GM12878 (cell line): ENCODE measurements around the gene RBPMS2. TPM values are rescaled to one million over a fixed set of nuclear protein-coding genes. Genes with fewer than 3 reads are reported as not detected.

Experiments used
- ATAC-seq: fragments of 200-7000 bp; cut with Tn5 transposase; 3 replicates; pipeline ENCODE4 v1.9.1; 2020; ENCODE audit warnings: mild to moderate bottlenecking, moderate library complexity
- BruUV-seq: library from RNA; stranded (reverse); fragments of 400-500 nt; replicated peaks from 2 replicates; lab custom pipeline; 2021; lab: Mats Ljungman, UMichigan
- CTCF ChIA-PET: fragments of 300-600 bp; sonication (Branson Sonifier 250); formaldehyde crosslinking; extraction: SDS; loops from one replicate; lab custom pipeline; 2021; ENCODE audit warnings: inconsistent platforms; lab: Yijun Ruan, JAX
- POLR2A ChIA-PET: fragments of 350-600 bp; formaldehyde crosslinking; extraction: SDS; loops from one replicate; lab custom pipeline; 2021; ENCODE audit warnings: inconsistent platforms; lab: Charles Lee
- RAD21 ChIA-PET: fragments of 300-600 bp; sonication (Branson Sonifier 250); formaldehyde crosslinking; loops from one replicate; lab custom pipeline; 2023; ENCODE audit warnings: antibody characterized with exemption; ENCODE audit not compliant: unreplicated experiment; lab: Charles Lee
- SMC1A ChIA-PET: fragments of 300-600 bp; sonication (Branson Sonifier 250); formaldehyde crosslinking; loops from one replicate; lab custom pipeline; 2023; ENCODE audit not compliant: unreplicated experiment, uncharacterized antibody; lab: Charles Lee
- DNase-seq: peaks from one replicate; pipeline ENCODE4 v3.0.0-alpha.2; 2011; ENCODE audit warnings: low read depth, low spot score
- FAIRE-seq: peaks from 3 replicates; lab custom pipeline; 2011; peaks lifted over from hg19 to GRCh38; lab: Jason Lieb, UNC
- H2AFZ ChIP-seq: 2 replicates; pipeline ENCODE4 v1.6.0; 2011; ENCODE audit warnings: low read depth, low read length, control low read depth; ENCODE audit not compliant: control insufficient read depth
- H3K27ac ChIP-seq: 2 replicates; pipeline ENCODE4 v1.5.1; 2011; ENCODE audit warnings: control low read depth; ENCODE audit not compliant: control insufficient read depth, insufficient read depth
- H3K27me3 ChIP-seq, 2 experiments: replicated peaks in 1 of 2; 2 replicates each; pipeline versions ENCODE4 v1.6.0 to v1.6.1; 2011; ENCODE audit warnings: low read length in 1 of 2; ENCODE audit not compliant: control insufficient read depth in 2 of 2, insufficient read depth in 2 of 2
- H3K36me3 ChIP-seq, 2 experiments: 2 replicates each; pipeline ENCODE4 v1.5.1; 2011; ENCODE audit warnings: low read length in 1 of 2; ENCODE audit not compliant: control insufficient read depth in 2 of 2, insufficient read depth in 2 of 2
- H3K4me1 ChIP-seq: 2 replicates; pipeline ENCODE4 v1.6.1; 2011; ENCODE audit warnings: mild to moderate bottlenecking, low read length, moderate library complexity, mixed read lengths; ENCODE audit not compliant: control insufficient read depth, insufficient read depth
- H3K4me2 ChIP-seq: 2 replicates; pipeline ENCODE4 v1.6.0; 2011; ENCODE audit warnings: control low read depth; ENCODE audit not compliant: control insufficient read depth, insufficient read depth
- H3K4me3 ChIP-seq: fragments of 200-600 bp; sonication (generic); 2 replicates; pipeline ENCODE4 v1.5.1; 2016
- H3K79me2 ChIP-seq: 2 replicates; pipeline ENCODE4 v1.6.0; 2011; ENCODE audit warnings: low read length; ENCODE audit not compliant: control insufficient read depth, insufficient read depth
- H3K9ac ChIP-seq: 2 replicates; pipeline ENCODE4 v1.8.0; 2011; ENCODE audit warnings: low read length, control low read depth, mixed read lengths; ENCODE audit not compliant: control insufficient read depth, insufficient read depth
- H3K9me3 ChIP-seq: replicated peaks from 3 replicates; pipeline ENCODE4 v1.5.1; 2011; ENCODE audit warnings: mild to moderate bottlenecking, low read length; ENCODE audit not compliant: control insufficient read depth, insufficient read depth
- H4K20me1 ChIP-seq: 2 replicates; pipeline ENCODE4 v1.6.0; 2011; ENCODE audit not compliant: control insufficient read depth, insufficient read depth
- ASH2L ChIP-seq: fragments of 300-600, 200-600 bp; sonication (generic); IDR thresholded peaks from 2 replicates; pipeline ENCODE4 v1.6.1; 2017; ENCODE audit warnings: low read depth, mild to moderate bottlenecking, borderline replicate concordance
- BACH1 ChIP-seq: fragments of 450-650 bp; IDR thresholded peaks from 2 replicates; pipeline ENCODE4 v1.6.1; 2017; ENCODE audit warnings: mild to moderate bottlenecking, borderline replicate concordance
- BRCA1 ChIP-seq: IDR thresholded peaks from 2 replicates; pipeline ENCODE4 v1.6.1; 2011; ENCODE audit warnings: low read depth, low read length, improper control_type of control experiment
- CBFB ChIP-seq: IDR thresholded peaks from 2 replicates; pipeline ENCODE4 v1.6.1; 2016; ENCODE audit warnings: antibody characterized with exemption, low read depth
- CBX5 ChIP-seq: sonication (generic); IDR thresholded peaks from 2 replicates; pipeline ENCODE4 v1.6.1; 2016; ENCODE audit warnings: low read depth, moderate library complexity, mild to moderate bottlenecking, inconsistent platforms
- NFYA ChIP-seq: IDR thresholded peaks from 2 replicates; pipeline ENCODE4 v1.6.1; 2011; ENCODE audit warnings: low read depth, mild to moderate bottlenecking, low read length, improper control_type of control experiment, borderline replicate concordance
- PKNOX1 ChIP-seq: fragments of 450-650 bp; IDR thresholded peaks from 2 replicates; pipeline ENCODE4 v1.6.1; 2016; ENCODE audit warnings: mild to moderate bottlenecking
- SIX5 ChIP-seq: IDR thresholded peaks from 2 replicates; pipeline ENCODE4 v1.6.1; 2011; ENCODE audit warnings: mild to moderate bottlenecking, low read depth, low read length, moderate library complexity; ENCODE audit not compliant: severe bottlenecking
- SUPT20H ChIP-seq: IDR thresholded peaks from 2 replicates; pipeline ENCODE4 v1.6.1; 2011; ENCODE audit warnings: low read depth, mild to moderate bottlenecking, low read length, moderate library complexity, borderline replicate concordance; ENCODE audit not compliant: control insufficient read depth
- WRNIP1 ChIP-seq: IDR thresholded peaks from 2 replicates; pipeline ENCODE4 v1.6.1; 2011; ENCODE audit warnings: low read depth, low read length, improper control_type of control experiment, borderline replicate concordance
- ZNF207 ChIP-seq: fragments of 450-650 bp; IDR thresholded peaks from 2 replicates; pipeline ENCODE4 v1.6.1; 2014; ENCODE audit warnings: antibody characterized with exemption, mild to moderate bottlenecking, borderline replicate concordance
- ZNF217 ChIP-seq: fragments of 450-650 bp; IDR thresholded peaks from 2 replicates; pipeline ENCODE4 v1.6.1; 2017; ENCODE audit warnings: antibody characterized with exemption, mild to moderate bottlenecking
- ZNF24 ChIP-seq: fragments of 450-650 bp; IDR thresholded peaks from 2 replicates; pipeline ENCODE4 v1.6.1; 2017; ENCODE audit warnings: antibody characterized with exemption, mild to moderate bottlenecking
- WGBS: methylation state at CpG from one replicate; pipeline ENCODE4 v1.1.6; 2016; ENCODE audit warnings: low lambda C conversion rate; ENCODE audit not compliant: insufficient replicate concordance, insufficient coverage; ENCODE audit errors: missing lambda C conversion rate; 5-methylcytosine and 5-hydroxymethylcytosine counted together
- in situ Hi-C: fragments of 300-500 bp; cut with MboI; formaldehyde crosslinking; loops from 9 replicates; pipeline ENCODE4 v1.14.3; 2018; ENCODE audit warnings: mixed read lengths
- intact Hi-C: fragments of 100-400 bp; cut with micrococcal nuclease; formaldehyde crosslinking; loops from one replicate; pipeline ENCODE4 v1.14.2; 2022; ENCODE audit not compliant: unreplicated experiment
- polyA plus RNA-seq, 11 experiments: library from polyadenylated mRNA; depleted of rRNA in 4 of 11; unstranded in 6 of 11; stranded (reverse) in 5 of 11; fragments of >200 nt; fragmentation: Nextera tagmentation in 4 of 11; fragmentation: Illumina TruSeq in 1 of 11; extraction: Ambion mirVana in 4 of 11; extraction: Trizol in 1 of 11; gene quantifications; 1 replicate in 1 of 11; 2 replicates in 10 of 11; pipeline versions ENCODE4 v1.2.1 to v1.2.3, GENCODE V29; 2011 to 2016; ENCODE audit warnings: inconsistent platforms in 2 of 11, missing spikeins in 2 of 11, low read depth in 1 of 11
- total RNA-seq, 4 experiments: library from RNA; depleted of rRNA in 3 of 4; stranded (reverse); fragments of >200 nt in 3 of 4; fragmentation: Illumina TruSeq in 1 of 4; extraction: Trizol in 1 of 4; gene quantifications; 2 replicates each; pipeline versions ENCODE4 v1.2.1 to v1.2.3, GENCODE V29; 2013 to 2021
- TF ChIP-seq, protein P1 (sequence below): fragments of 450-650 bp; formaldehyde crosslinking; IDR thresholded peaks from 2 replicates; pipeline ENCODE4 v1.5.0; 2022; ENCODE audit warnings: mild to moderate bottlenecking, missing genetic modification characterization

The RBPMS2 gene
- total and polyA plus RNA-seq, 10 of the 15 experiments (the other 5 are each of a cell fraction or from before 2014, with no cell fraction given), result 0.06 to 0.31 (median 0.19) TPM; not detected in 3

DNA sequence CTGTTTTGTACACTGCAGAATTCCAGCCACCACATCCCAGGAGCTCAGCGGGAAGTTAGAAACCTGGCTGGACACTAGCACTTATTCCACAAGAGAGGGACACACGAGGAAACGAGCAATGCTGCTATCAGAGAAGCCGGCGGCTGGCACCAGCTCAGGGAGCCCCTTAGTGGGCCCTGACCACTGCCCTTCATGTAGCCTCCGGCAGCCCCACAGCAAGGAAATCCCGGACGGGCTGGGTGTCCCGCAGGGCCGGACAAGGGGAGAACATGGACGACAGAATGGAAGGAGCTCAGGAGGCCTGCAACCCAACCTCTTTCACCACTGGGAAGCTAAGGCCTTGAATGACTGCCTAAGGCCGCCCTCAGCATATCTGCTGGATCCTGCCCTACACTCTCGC is 32.5 kb downstream of the RBPMS2 start:
- Histone ChIP-seq H3K4me1 (no peaks in the 10 kb centered on the region), H2AFZ (no peak overlapping the region), H3K79me2 (no peaks in the 10 kb centered on the region), H3K9me3 (no peaks in the 10 kb centered on the region), H3K4me2 (no peak overlapping the region), H3K27ac (no peak overlapping the region), H3K36me3 (no peaks in the 10 kb centered on the region), H3K4me3 (no peak overlapping the region), H4K20me1 (no peaks in the 10 kb centered on the region), H3K9ac (no peak overlapping the region), H3K27me3 (no peaks in the 10 kb centered on the region; a peak in 1 of 4 replicates)
- no TSS peak for BruUV-seq
- TF ChIP-seq SUPT20H, result no peak
- no peak for TF ChIP-seq ASH2L
- TF ChIP-seq CBFB, result no peak
- no peak for TF ChIP-seq ZNF207
- TF ChIP-seq WRNIP1, result no peak
- TF ChIP-seq PKNOX1, result no peak
- TF ChIP-seq CBX5, result no peak
- TF ChIP-seq BRCA1, result no peak
- no peak for TF ChIP-seq BACH1
- TF ChIP-seq NFYA, result no peak
- no peak for TF ChIP-seq ZNF24
- no peak for TF ChIP-seq ZNF217
- TF ChIP-seq, protein P1, sequence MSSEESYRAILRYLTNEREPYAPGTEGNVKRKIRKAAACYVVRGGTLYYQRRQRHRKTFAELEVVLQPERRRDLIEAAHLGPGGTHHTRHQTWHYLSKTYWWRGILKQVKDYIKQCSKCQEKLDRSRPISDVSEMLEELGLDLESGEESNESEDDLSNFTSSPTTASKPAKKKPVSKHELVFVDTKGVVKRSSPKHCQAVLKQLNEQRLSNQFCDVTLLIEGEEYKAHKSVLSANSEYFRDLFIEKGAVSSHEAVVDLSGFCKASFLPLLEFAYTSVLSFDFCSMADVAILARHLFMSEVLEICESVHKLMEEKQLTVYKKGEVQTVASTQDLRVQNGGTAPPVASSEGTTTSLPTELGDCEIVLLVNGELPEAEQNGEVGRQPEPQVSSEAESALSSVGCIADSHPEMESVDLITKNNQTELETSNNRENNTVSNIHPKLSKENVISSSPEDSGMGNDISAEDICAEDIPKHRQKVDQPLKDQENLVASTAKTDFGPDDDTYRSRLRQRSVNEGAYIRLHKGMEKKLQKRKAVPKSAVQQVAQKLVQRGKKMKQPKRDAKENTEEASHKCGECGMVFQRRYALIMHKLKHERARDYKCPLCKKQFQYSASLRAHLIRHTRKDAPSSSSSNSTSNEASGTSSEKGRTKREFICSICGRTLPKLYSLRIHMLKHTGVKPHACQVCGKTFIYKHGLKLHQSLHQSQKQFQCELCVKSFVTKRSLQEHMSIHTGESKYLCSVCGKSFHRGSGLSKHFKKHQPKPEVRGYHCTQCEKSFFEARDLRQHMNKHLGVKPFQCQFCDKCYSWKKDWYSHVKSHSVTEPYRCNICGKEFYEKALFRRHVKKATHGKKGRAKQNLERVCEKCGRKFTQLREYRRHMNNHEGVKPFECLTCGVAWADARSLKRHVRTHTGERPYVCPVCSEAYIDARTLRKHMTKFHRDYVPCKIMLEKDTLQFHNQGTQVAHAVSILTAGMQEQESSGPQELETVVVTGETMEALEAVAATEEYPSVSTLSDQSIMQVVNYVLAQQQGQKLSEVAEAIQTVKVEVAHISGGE (CRISPR knock-in tag), result no peak
- no peak for TF ChIP-seq SIX5
- RAD21 ChIA-PET, result interaction anchor here (0.8 to 6.3 kb wide), 4 partner anchors 11 to 151 kb away, joined by 3 to 97 read pairs (median 14); no protein-coding TSS in a partner anchor
- no peak for DNase-seq
- SMC1A ChIA-PET, result interaction anchor here (1.0 to 22.7 kb wide), 7 partner anchors 11 to 164 kb away, joined by 3 to 308 read pairs (median 4); no protein-coding TSS in a partner anchor
- in situ Hi-C loops (no loop called here), intact Hi-C loops (no loop called here)
- 85% methylated on average over 13 of the region's 13 CpGs for WGBS
- POLR2A ChIA-PET, result interaction anchor here (0.6 kb wide), 1 partner anchor 94 kb away, joined by 3 read pairs; no protein-coding TSS in a partner anchor
- CTCF ChIA-PET, result interaction anchor here (1.1 to 20.1 kb wide), 6 partner anchors 11 to 163 kb away, joined by 4 to 529 read pairs (median 9); no protein-coding TSS in a partner anchor
- FAIRE-seq, result no peak
- no peak for ATAC-seq
